MM.1S (cell line): Measurements from ENCODE around the gene PRDM1.

Source experiments
- EZH2 ChIP-seq: fragments of 300-600 bp; sonication (generic); optimal IDR thresholded peaks from 2 replicates; pipeline ENCODE3; 2017; ENCODE audit warnings: low read depth, mild to moderate bottlenecking, antibody characterized with exemption, low read length, mixed read lengths
- TF ChIP-seq, protein P1 (sequence below): fragments of 300-600 bp; sonication (generic); IDR thresholded peaks from 2 replicates; pipeline ENCODE4 v1.5.1; 2016; ENCODE audit warnings: antibody characterized with exemption, low read length, mixed read lengths

DNA sequence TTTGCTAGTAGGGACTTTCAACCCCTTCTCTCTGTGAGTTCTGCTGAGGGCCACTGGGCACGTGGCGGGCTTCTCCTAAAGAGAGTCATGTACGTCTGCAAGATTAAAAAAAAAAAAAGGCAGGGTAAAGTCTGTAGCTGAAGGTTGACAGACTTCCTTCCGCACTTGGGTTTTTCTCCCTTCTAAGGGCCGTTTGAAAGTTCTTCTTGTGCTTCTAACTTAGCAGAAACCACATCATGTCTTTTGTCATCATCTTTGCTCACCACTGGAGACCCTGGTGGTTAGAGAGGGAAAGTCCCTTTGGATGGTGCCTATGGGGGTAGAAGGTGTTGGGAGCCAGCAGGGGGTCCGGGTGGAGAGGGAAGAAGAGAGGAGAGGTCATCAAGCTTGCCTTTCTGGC is 31.4 kb downstream of the PRDM1 start:
- TF ChIP-seq, protein P1, sequence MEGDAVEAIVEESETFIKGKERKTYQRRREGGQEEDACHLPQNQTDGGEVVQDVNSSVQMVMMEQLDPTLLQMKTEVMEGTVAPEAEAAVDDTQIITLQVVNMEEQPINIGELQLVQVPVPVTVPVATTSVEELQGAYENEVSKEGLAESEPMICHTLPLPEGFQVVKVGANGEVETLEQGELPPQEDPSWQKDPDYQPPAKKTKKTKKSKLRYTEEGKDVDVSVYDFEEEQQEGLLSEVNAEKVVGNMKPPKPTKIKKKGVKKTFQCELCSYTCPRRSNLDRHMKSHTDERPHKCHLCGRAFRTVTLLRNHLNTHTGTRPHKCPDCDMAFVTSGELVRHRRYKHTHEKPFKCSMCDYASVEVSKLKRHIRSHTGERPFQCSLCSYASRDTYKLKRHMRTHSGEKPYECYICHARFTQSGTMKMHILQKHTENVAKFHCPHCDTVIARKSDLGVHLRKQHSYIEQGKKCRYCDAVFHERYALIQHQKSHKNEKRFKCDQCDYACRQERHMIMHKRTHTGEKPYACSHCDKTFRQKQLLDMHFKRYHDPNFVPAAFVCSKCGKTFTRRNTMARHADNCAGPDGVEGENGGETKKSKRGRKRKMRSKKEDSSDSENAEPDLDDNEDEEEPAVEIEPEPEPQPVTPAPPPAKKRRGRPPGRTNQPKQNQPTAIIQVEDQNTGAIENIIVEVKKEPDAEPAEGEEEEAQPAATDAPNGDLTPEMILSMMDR, result no peak
- TF ChIP-seq EZH2, result no peak
